Heart left ventricle (tissue), 16 donors: ENCODE results near the gene SMIM28. TPM values are rescaled to one million over a fixed set of nuclear protein-coding genes. Genes with fewer than 3 reads are reported as not detected.

Experiments used
- ATAC-seq, 4 donors: fragments of 200-7000 bp; cut with Tn5 transposase; one replicate each; pipeline ENCODE4 v1.9.1; 2020 to 2022; ENCODE audit warnings: moderate library complexity in 4 of 4, mild to moderate bottlenecking in 3 of 4, moderate number of reproducible peaks in 1 of 4
- DNase-seq, 5 donors: peaks; one replicate each; pipeline ENCODE4 v3.0.0-alpha.2; 2020
- H3K27ac ChIP-seq, 12 donors: fragments of 200-600 bp; sonication (generic) in 4 of 12; one replicate each; pipeline versions ENCODE4 v1.5.0 to v1.8.0; 2016 to 2022; ENCODE audit warnings: mild to moderate bottlenecking in 2 of 12
- H3K27me3 ChIP-seq, 9 donors: fragments of 200-600 bp; sonication (generic) in 2 of 9; one replicate each; pipeline versions ENCODE4 v1.5.1 to v1.8.0; 2016 to 2022; ENCODE audit warnings: mild to moderate bottlenecking in 3 of 9
- H3K36me3 ChIP-seq, 9 donors: fragments of 200-600 bp; sonication (generic) in 2 of 9; one replicate each; pipeline versions ENCODE4 v1.5.0 to v1.8.0; 2018 to 2022; ENCODE audit warnings: mild to moderate bottlenecking in 2 of 9
- H3K4me1 ChIP-seq, 12 donors: fragments of 200-600 bp; sonication (generic) in 4 of 12; one replicate each; pipeline versions ENCODE4 v1.5.0 to v1.8.0; 2016 to 2022; ENCODE audit warnings: mild to moderate bottlenecking in 3 of 12
- H3K4me3 ChIP-seq, 12 donors: fragments of 200-600 bp; sonication (generic) in 4 of 12; one replicate each; pipeline versions ENCODE4 v1.5.0 to v1.8.0; 2017 to 2022; ENCODE audit warnings: mild to moderate bottlenecking in 9 of 12, moderate library complexity in 4 of 12
- H3K9me3 ChIP-seq, 12 donors: fragments of 200-600 bp; sonication (generic) in 4 of 12; one replicate each; pipeline versions ENCODE4 v1.5.0 to v1.8.0; 2016 to 2022; ENCODE audit warnings: mild to moderate bottlenecking in 1 of 12
- POLR2A ChIP-seq, 2 donors: fragments of 450-650 bp; IDR thresholded peaks; one replicate each; pipeline ENCODE4 v1.6.1; 2017; ENCODE audit warnings: antibody characterized with exemption in 2 of 2, mild to moderate bottlenecking in 2 of 2, moderate library complexity in 2 of 2
- WGBS, 4 donors: extraction: QIAGEN DNeasy Blood & Tissue Kit in 2 of 4; methylation state at CpG; one replicate each; pipeline versions ENCODE4 v1.1.5 to v1.1.7; 2013 to 2018; 5-methylcytosine and 5-hydroxymethylcytosine counted together
- intact Hi-C, 10 donors: fragments of 100-400 bp; cut with DNase I; formaldehyde crosslinking; loops; one replicate each; pipeline versions ENCODE4 v1.11.1 to v1.14.2; 2022
- polyA plus RNA-seq, 2 donors: library from polyadenylated mRNA; stranded (reverse); fragments of 200-250 nt; gene quantifications; one replicate each; pipeline ENCODE4 v1.2.3, GENCODE V29; 2013
- total RNA-seq, 9 donors: library from RNA; depleted of rRNA in 2 of 9; stranded (reverse); fragments of >200 nt in 2 of 9; fragmentation: NEBNext Ultra II Directional in 3 of 9; extraction: Animal tissue kit (Norgen Biotek cat#: 25700) in 3 of 9; gene quantifications; one replicate each; pipeline versions ENCODE4 v1.1.0 to v1.2.4, GENCODE V29; 2016 to 2023
- TF ChIP-seq, protein P1 (sequence below), 12 donors: fragments of 200-600 bp; sonication (generic) in 4 of 12; IDR thresholded peaks; one replicate each; pipeline versions ENCODE4 v1.5.0 to v1.8.0; 2018 to 2022; ENCODE audit warnings: antibody characterized with exemption in 12 of 12, mild to moderate bottlenecking in 5 of 12
- donor health status: ischemic (EF 13 %, LVEDD 7.1; RV severe dilation, severe dysfunction).
- donor health status: healthy with polysubstance abuse.
- donor health status: DM: no; HTN: yes; CAD: no.
- donor health status: DM: no; HTN: no; CAD: no.
- donor health status: ischemic (EF 25% LVEDD 6.9; RV normal size, moderate dysfunction).
- donor health status: ischemic (EF 25% LVEDD 5.7; RV mildly dilated, moderate dysfunction).
- donor health status: healthy.
- donor health status: DM: yes; HTN: yes; CAD: no.
- donor health status: ischemic (EF 35%, LVEDD 5.7; RV mildly dilated, moderate dysfunction).
- donor health status: nonischemic (EF 11% LVEDD 7.7; RV severe dilation, severe dysfunction).
- donor health status: DM: yes; HTN: yes; CAD: no.
- donor health status: PGD.
- donor health status: ischemic (EF 29% LVEDD 5.4; RV normal size, mild dysfunction).
- donor health status: nonischemic (EF 23%, LVEDD 6.1; RV moderate dilation, normal function).

SMIM28 gene
- total and polyA plus RNA-seq, 11 donors, result not detected

DNA sequence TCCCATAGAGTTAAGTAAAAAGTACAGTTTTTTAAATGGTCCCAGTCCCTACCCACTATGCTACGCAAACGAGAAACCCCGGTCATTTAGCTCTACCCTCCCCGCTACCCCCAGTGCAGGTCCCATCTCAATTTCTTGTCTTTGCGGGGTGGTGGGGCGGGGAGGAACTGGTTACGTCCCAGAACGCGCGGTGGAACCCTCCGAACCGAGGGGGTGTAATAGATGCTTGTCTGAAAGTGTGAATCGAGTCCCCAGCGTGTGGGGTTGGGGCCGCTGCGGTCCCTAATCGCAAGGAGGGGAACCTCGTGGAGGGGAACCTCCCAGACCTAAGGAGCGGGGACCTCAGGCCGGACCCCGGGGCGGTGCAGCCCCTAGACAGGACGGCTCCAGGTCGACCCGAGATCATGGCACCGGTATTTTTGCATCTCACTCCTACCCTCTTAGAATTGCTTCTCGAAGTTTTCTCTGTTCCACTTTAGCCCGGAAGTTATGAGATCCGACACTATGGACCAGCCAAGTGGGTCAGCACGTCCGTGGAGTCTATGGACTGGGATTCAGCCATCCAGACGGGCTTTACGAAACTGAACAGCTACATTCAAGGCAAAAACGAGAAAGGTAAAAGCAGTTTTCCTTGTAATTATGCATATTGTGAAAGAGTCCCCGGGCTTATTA is 27.1 kb downstream of the SMIM28 start:
- Histone ChIP-seq H3K27ac (peak overlapping the region; percentile 78 to 98 (median 96)), H3K27me3 (no peaks in the 10 kb centered on the region), H3K4me3 (peak overlapping the region; percentile 71 to 92 (median 83)), H3K4me1 (peaks cover 0 to 27% (median 14%) of the 10 kb centered on the region in 12 donors), H3K36me3 (peaks cover 0 to 46% (median 40%) of the 10 kb centered on the region in 9 donors), H3K9me3 (no peaks in the 10 kb centered on the region)
- ATAC-seq (peak in 3 of 4 donors; percentile 0 to 23 (median 15)), DNase-seq (peak in 3 of 5 donors; percentile 22 to 33 (median 30))
- intact Hi-C loops, result loop anchor here in 9 of 10 donors (1.0 to 10.0 kb wide), 10 partner anchors 98 to 298 kb away; partner anchors contain the start of gene PERP (in 1 of the 9)
- TF ChIP-seq, protein P1, sequence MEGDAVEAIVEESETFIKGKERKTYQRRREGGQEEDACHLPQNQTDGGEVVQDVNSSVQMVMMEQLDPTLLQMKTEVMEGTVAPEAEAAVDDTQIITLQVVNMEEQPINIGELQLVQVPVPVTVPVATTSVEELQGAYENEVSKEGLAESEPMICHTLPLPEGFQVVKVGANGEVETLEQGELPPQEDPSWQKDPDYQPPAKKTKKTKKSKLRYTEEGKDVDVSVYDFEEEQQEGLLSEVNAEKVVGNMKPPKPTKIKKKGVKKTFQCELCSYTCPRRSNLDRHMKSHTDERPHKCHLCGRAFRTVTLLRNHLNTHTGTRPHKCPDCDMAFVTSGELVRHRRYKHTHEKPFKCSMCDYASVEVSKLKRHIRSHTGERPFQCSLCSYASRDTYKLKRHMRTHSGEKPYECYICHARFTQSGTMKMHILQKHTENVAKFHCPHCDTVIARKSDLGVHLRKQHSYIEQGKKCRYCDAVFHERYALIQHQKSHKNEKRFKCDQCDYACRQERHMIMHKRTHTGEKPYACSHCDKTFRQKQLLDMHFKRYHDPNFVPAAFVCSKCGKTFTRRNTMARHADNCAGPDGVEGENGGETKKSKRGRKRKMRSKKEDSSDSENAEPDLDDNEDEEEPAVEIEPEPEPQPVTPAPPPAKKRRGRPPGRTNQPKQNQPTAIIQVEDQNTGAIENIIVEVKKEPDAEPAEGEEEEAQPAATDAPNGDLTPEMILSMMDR (IDR thresholded peaks at IDR 0.05), result no peak
- no peak for TF ChIP-seq POLR2A (IDR thresholded peaks at IDR 0.05)
- WGBS, 4 donors, result 5 to 6% (median 5%) methylated on average over 35 of the region's 35 CpGs

DNA sequence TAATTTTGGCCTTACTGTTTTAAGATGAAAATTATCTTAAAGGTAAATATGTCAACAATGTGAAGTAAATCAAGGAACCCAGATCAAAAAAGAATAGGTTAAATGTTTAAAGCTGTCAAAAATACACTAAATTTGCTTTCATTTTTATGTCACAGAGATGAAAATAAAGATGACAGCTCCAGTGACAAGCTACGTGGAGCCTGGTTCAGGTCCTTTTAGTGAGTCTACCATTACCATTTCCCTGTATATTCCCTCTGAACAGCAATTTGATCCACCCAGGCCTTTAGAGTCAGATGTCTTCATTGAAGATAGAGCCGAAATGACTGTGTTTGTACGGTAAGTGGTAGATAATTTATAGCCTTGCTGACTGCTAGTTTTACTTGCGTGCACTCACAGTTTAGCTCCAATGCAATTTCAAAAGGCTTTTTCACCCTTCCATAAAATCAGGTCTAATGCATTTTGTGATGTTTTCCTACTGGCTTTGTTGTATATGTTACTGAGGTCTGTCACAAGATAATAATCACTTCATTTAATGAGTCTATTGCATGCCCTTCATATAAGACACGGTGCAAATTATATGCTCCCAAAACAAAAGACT is 28.2 kb downstream of the SMIM28 start:
- H3K4me3 ChIP-seq, result no peak overlapping the region
- ATAC-seq (no peak), DNase-seq (no peak)
- 85 to 92% (median 86%) methylated on average over 5 of the region's 5 CpGs for WGBS, 4 donors
- no peaks in the 10 kb centered on the region for H3K27me3 ChIP-seq
- intact Hi-C loops, result loop anchor here in 7 of 10 donors (2.0 to 10.0 kb wide), 4 partner anchors 99 to 291 kb away; no protein-coding TSS in a partner anchor
- no peak for TF ChIP-seq POLR2A (IDR thresholded peaks at IDR 0.05)
- TF ChIP-seq, protein P1 (IDR thresholded peaks at IDR 0.05), result no peak
- peaks cover 0 to 35% (median 11%) of the 10 kb centered on the region in 12 donors for H3K4me1 ChIP-seq
- H3K9me3 ChIP-seq, result no peaks in the 10 kb centered on the region
- peaks cover 0 to 57% (median 50%) of the 10 kb centered on the region in 9 donors for H3K36me3 ChIP-seq
- H3K27ac ChIP-seq, result peak overlapping the region in 4 of 12 donors; percentile 85 to 98 (median 97)

DNA sequence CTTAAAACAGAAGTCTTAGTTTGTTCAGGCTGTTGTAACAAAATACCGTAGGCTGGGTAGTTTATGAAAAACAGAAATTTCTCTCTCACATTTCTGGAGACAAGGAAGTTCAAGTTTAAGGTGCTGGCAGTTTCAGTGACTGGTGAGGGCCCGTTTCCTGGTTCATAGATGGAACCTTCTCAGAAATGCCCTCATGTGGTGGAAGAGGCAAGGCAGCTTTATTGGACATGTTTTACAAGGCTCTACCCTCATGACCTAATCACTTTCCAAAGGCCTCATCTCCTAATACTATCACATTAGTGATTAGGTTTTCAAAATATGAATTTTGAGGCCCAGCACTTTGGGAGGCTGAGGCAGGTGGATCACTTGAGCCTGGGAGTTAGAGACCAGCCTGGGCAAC is 28.7 kb downstream of the SMIM28 start:
- Histone ChIP-seq H3K9me3 (no peaks in the 10 kb centered on the region), H3K4me1 (peaks cover 0 to 35% (median 11%) of the 10 kb centered on the region in 12 donors), H3K27me3 (no peaks in the 10 kb centered on the region), H3K36me3 (peaks cover 0 to 62% (median 54%) of the 10 kb centered on the region in 9 donors), H3K27ac (no peak overlapping the region), H3K4me3 (no peak overlapping the region)
- intact Hi-C loops, result loop anchor here in 6 of 10 donors (10.0 kb wide), 3 partner anchors 122 to 292 kb away; no protein-coding TSS in a partner anchor
- ATAC-seq, result no peak
- WGBS, 4 donors, result 85 to 91% (median 88%) methylated on average over 2 of the region's 2 CpGs
- no peak for TF ChIP-seq POLR2A (IDR thresholded peaks at IDR 0.05)
- TF ChIP-seq, protein P1 (IDR thresholded peaks at IDR 0.05), result no peak
- no peak for DNase-seq
